Measurements from ENCODE around the gene ABI2.

DNA sequence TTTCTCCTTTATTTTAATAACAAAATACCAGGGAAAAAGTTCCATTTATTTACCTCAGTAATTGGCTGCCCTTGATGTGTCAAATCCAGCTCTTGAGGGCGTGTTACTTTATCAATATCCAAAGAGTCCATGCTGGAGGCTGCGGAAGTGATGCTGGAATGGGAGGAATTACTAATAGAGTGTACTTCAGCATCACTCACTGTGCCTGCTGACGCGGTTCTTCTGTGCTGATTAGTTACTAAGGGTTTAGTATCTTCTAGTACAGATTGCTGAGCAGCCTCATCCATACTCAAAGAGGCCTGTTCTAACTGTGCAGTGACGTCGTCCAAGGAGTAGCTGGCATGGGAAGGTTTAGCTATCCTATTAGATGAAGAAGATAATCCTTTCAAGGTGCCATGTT lies 161.3 kb downstream of the ABI2 start:
- TF ChIP-seq, protein P1, sequence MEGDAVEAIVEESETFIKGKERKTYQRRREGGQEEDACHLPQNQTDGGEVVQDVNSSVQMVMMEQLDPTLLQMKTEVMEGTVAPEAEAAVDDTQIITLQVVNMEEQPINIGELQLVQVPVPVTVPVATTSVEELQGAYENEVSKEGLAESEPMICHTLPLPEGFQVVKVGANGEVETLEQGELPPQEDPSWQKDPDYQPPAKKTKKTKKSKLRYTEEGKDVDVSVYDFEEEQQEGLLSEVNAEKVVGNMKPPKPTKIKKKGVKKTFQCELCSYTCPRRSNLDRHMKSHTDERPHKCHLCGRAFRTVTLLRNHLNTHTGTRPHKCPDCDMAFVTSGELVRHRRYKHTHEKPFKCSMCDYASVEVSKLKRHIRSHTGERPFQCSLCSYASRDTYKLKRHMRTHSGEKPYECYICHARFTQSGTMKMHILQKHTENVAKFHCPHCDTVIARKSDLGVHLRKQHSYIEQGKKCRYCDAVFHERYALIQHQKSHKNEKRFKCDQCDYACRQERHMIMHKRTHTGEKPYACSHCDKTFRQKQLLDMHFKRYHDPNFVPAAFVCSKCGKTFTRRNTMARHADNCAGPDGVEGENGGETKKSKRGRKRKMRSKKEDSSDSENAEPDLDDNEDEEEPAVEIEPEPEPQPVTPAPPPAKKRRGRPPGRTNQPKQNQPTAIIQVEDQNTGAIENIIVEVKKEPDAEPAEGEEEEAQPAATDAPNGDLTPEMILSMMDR (IDR thresholded peaks at IDR 0.05): no peak
- no peak for TF ChIP-seq POLR2A (IDR thresholded peaks at IDR 0.05)

All from right lobe of liver (tissue), 4 donors.